HG03039 (cell line): Measurements from ENCODE around the gene PPOX.

Source experiments
- ATAC-seq: cut with Tn5 transposase; IDR thresholded peaks from one replicate; pipeline ENCODE4 v1.9.1; 2021; ENCODE audit warnings: mild to moderate bottlenecking, moderate library complexity; ENCODE audit not compliant: unreplicated experiment

Gene PPOX

DNA sequence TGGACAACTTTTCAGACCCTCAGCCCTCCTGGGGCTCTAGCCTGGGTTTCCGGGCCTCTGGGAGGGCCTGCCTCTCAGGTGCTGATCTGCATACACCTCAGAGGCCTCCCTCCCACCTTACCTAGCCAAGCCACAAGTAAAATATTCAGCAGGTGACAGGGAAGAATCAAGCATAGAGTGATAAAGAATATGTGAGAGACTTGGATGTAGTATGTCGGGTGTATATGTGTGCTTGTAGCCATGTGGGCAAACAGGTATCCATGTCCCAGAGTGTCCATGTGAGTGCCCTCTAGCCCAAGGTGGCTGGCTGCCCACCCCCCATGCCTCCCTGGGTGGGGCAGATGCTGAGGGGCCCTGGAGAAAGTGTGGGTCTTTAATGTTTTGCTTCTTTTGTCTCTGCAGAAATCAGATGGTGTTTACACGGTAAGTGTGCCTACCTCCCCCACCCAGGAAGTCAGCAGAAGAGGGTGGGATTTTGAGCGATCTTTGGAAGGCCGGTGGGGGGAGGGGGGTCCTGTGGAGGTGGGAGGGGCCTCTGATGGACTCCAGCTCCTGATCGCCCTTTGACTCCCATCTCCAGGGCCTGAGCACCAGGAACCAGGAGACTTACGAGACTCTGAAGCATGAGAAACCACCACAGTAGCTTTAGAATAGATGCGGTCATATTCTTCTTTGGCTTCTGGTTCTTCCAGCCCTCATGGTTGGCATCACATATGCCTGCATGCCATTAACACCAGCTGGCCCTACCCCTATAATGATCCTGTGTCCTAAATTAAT, 52.3 kb downstream of the PPOX start:
- ATAC-seq: no peak

DNA sequence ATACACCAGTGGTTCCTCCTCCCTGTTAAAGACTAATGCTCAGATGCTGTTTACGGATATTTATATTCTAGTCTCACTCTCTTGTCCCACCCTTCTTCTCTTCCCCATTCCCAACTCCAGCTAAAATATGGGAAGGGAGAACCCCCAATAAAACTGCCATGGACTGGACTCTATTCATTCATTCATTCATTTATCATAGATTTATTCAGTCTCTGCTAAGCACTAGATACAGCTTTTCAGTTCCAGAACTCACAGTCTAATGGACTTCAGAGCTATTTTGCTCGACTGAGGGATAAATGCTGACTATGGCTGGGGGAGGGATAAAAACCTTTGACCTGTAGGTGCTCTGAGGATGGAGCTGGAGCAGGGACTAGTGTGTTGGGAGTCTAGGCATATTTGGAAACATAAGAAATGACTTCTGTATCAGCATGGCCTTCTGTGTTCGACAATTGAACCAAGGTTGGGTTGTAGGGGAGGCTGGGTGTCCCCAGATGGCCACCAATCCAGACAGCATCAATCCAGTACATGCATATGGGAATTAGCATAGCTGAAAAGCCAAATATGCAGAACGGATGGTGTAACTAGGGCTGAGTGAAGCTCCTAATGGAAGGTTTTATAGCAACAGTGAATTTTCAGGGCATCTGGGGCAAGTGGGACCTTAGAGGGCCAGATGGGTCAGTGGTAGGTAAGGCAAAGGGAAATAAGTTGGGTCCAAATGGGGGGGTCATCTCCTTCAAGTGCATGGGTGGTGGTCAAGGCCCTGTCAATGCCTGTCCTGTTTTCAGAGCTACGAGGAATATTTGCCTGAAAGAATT, 53.1 kb downstream of the PPOX start:
- no peak for ATAC-seq

DNA sequence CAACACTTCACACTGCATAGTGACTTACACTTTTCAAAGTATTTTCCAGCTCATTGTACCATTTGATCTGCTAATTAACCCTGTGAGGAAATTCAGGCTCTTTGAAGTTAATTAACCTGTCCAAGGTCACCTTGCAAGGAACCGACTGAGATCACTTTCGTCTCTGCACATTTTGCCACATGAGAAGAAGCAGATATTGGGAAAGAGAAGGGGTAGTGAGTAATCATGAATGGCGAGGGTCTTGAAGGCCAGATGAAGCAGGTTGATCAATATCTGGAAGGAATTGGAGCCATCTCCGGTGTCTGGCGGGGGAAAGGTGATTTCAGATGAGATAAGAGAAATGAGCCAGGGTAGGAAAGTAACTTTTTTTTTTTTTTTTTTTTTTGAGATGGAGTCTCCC, 53.8 kb downstream of the PPOX start:
- no peak for ATAC-seq
